Endothelial cell (in vitro differentiated cells): ENCODE data around the gene OR14I1. TPM values are rescaled to one million over a fixed set of nuclear protein-coding genes. Genes with fewer than 3 reads are reported as not detected.

Source experiments
- DNase-seq: peaks from one replicate; pipeline ENCODE4 v3.0.0; 2021; ENCODE audit warnings: low spot score
- H3K27ac Mint-ChIP-seq: one replicate; pipeline ENCODE4 v1.8.0; 2021; ENCODE audit warnings: mixed read lengths, inconsistent platforms; ENCODE audit not compliant: unreplicated experiment
- H3K27me3 Mint-ChIP-seq: one replicate; pipeline ENCODE4 v1.8.0; 2021; ENCODE audit warnings: mild to moderate bottlenecking, moderate library complexity, mixed read lengths, inconsistent platforms; ENCODE audit not compliant: unreplicated experiment
- H3K36me3 Mint-ChIP-seq: one replicate; pipeline ENCODE4 v1.8.0; 2021; ENCODE audit warnings: mild to moderate bottlenecking, low read depth, mixed read lengths, inconsistent platforms; ENCODE audit not compliant: unreplicated experiment
- H3K4me1 Mint-ChIP-seq: one replicate; pipeline ENCODE4 v1.8.0; 2021; ENCODE audit warnings: mild to moderate bottlenecking, mixed read lengths, inconsistent platforms; ENCODE audit not compliant: unreplicated experiment
- H3K4me3 Mint-ChIP-seq: one replicate; pipeline ENCODE4 v1.8.0; 2021; ENCODE audit warnings: mild to moderate bottlenecking, mixed read lengths, inconsistent platforms; ENCODE audit not compliant: unreplicated experiment
- H3K9me3 Mint-ChIP-seq: one replicate; pipeline ENCODE4 v1.8.0; 2021; ENCODE audit warnings: mixed read lengths, inconsistent platforms; ENCODE audit not compliant: unreplicated experiment
- long read RNA-seq: library from polyadenylated mRNA; unstranded; transcript quantifications from one replicate; pipeline ENCODE4 v2.0.0, GENCODE V29; 2020; ENCODE audit not compliant: unreplicated experiment
- total RNA-seq: library from RNA; stranded (reverse); fragmentation: NEBNext Ultra II Directional; extraction: Animal tissue kit (Norgen Biotek cat#: 25700); gene quantifications from one replicate; pipeline ENCODE4 v1.2.1, GENCODE V29; 2021; ENCODE audit not compliant: unreplicated experiment
- TF ChIP-seq, protein P1 (sequence below): fragments of 200-600 bp; sonication (generic); IDR thresholded peaks from one replicate; pipeline ENCODE4 v1.5.0; 2021; ENCODE audit warnings: antibody characterized with exemption; ENCODE audit not compliant: unreplicated experiment

OR14I1 gene
- not detected for total RNA-seq
- long read RNA-seq, result 0 reads

DNA sequence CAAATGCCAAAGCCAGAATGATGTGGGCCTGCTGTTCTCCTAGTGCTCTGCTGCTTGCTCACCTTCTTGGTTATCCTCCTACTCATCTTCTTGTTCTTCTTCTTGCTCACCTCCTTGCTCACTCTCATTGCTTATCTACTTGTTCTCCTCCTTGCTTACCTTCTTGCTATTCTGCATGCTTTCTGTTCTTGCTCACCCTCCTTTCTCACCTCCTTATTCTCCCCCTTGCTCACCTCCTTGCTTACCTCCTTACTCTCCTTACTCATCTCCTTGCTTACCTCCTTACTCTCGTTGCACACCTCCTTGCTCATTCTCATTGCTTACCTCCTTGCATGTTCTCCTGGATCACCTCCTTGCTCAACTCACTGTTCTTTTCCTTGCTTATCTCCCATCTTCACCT lies at the start of gene OR14I1:
Gene OR14I1 (minus strand): TSS at position 53 of the 400 bp plus-strand sequence.
- Mint-ChIP-seq H3K9me3 (peaks cover 30% of the 10 kb centered on the region), H3K36me3 (peaks cover 5% of the 10 kb centered on the region), H3K4me3 (no peak within 1 kb of the TSS), H3K27me3 (peaks cover 7% of the 10 kb centered on the region), H3K4me1 (no peaks in the 10 kb centered on the region), H3K27ac (no peak within 1 kb of the TSS)
- TF ChIP-seq, protein P1, sequence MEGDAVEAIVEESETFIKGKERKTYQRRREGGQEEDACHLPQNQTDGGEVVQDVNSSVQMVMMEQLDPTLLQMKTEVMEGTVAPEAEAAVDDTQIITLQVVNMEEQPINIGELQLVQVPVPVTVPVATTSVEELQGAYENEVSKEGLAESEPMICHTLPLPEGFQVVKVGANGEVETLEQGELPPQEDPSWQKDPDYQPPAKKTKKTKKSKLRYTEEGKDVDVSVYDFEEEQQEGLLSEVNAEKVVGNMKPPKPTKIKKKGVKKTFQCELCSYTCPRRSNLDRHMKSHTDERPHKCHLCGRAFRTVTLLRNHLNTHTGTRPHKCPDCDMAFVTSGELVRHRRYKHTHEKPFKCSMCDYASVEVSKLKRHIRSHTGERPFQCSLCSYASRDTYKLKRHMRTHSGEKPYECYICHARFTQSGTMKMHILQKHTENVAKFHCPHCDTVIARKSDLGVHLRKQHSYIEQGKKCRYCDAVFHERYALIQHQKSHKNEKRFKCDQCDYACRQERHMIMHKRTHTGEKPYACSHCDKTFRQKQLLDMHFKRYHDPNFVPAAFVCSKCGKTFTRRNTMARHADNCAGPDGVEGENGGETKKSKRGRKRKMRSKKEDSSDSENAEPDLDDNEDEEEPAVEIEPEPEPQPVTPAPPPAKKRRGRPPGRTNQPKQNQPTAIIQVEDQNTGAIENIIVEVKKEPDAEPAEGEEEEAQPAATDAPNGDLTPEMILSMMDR, result no peak
- no peak for DNase-seq

DNA sequence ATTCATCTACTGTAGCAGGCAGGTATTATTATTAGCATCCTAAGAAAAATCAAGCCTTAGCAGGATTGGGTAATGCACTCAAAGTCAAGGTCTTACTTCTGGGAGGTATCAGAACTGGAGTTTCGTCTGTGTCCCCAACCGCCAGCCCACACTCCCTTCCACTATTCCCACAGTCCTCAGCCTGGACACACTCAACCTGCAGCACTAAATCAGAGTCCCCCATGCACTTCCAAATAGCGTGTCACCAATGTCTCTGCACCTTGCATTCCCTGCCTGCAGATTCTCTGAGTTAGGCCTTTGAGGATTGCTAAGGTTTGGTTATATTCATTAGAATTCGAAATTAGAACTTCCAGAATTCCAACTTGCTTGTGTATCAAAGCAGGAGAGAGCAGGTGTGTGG lies 49.1 kb upstream of the OR14I1 start:
- peaks cover 11% of the 10 kb centered on the region for H3K27me3 Mint-ChIP-seq
- no peak for DNase-seq
- TF ChIP-seq, protein P1, result no peak
- no peaks in the 10 kb centered on the region for H3K4me1 Mint-ChIP-seq
- H3K9me3 Mint-ChIP-seq, result no peaks in the 10 kb centered on the region
- H3K4me3 Mint-ChIP-seq, result no peak overlapping the region
- H3K36me3 Mint-ChIP-seq, result no peaks in the 10 kb centered on the region
- no peak overlapping the region for H3K27ac Mint-ChIP-seq

DNA sequence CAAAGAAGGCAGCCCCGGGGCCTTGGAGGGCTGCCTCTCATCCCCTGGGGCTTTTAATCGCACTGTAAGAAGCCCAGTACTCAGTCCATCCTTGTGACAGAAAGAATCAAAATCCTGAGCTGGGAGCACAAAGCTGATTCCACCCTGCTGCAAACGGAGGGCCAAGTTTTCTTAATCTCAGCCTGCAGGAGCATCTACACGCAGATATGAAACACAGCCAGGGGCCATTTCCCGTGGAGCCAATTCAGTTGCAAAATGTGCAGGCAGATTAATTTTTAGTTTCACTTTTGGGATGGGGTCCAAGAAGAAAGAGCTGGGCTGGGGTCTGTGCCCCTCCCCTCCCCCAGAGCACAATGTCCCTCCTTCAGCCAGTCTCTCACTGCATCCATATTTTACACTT lies 48.6 kb upstream of the OR14I1 start:
- Mint-ChIP-seq H3K9me3 (peaks cover 4% of the 10 kb centered on the region), H3K4me1 (no peaks in the 10 kb centered on the region), H3K36me3 (peaks cover 3% of the 10 kb centered on the region), H3K27me3 (peaks cover 13% of the 10 kb centered on the region), H3K4me3 (no peak overlapping the region), H3K27ac (no peak overlapping the region)
- TF ChIP-seq, protein P1, result no peak
- DNase-seq, result no peak

DNA sequence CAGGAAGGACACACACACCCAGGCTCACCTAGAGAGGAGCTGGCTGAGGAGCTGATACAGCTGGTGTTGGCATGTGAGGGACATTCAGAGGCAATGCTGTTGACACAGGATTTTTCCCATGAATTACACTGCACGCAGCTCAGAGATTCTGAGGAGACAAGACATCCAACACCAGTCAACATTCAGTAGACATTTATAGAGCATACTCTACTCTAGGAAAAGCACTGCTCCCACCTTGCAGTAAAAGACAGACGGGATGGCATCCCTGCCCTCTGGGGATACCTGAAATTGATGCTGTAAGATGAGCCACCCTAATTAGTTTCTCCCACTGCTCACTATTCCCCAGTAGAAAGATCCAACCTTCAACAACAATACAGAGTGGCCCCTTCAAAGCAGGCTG lies 47.9 kb upstream of the OR14I1 start:
- peaks cover 5% of the 10 kb centered on the region for H3K36me3 Mint-ChIP-seq
- TF ChIP-seq, protein P1, result no peak
- no peak for DNase-seq
- H3K27me3 Mint-ChIP-seq, result peaks cover 13% of the 10 kb centered on the region
- H3K27ac Mint-ChIP-seq, result peak overlapping the region; percentile 39
- peaks cover 5% of the 10 kb centered on the region for H3K9me3 Mint-ChIP-seq
- no peak overlapping the region for H3K4me3 Mint-ChIP-seq
- no peaks in the 10 kb centered on the region for H3K4me1 Mint-ChIP-seq

DNA sequence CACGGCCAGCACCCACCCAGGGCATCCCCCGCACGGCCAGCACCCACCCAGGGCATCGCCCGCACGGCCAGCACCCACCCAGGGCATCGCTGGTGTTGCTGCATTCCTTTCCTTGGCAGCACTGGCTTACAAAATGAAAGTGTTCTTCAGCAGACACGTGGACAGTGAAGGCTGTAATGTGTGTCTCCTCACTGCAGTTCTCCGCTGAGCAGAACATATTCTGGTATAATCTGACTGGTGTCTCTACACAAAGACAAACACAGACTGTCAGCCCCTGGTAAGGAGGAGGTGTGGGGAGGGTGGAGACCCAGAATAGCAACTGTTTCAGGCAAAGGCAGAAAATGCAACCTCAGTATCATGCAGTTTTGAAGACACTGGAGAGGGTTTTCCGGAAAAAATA lies 45.6 kb upstream of the OR14I1 start:
- Mint-ChIP-seq H3K4me3 (no peak overlapping the region), H3K4me1 (no peaks in the 10 kb centered on the region), H3K27ac (no peak overlapping the region), H3K36me3 (peaks cover 5% of the 10 kb centered on the region), H3K27me3 (peaks cover 10% of the 10 kb centered on the region), H3K9me3 (peaks cover 9% of the 10 kb centered on the region)
- no peak for DNase-seq
- TF ChIP-seq, protein P1, result no peak
